Measurements from ENCODE around the gene GGA1.

GGA1 gene

DNA sequence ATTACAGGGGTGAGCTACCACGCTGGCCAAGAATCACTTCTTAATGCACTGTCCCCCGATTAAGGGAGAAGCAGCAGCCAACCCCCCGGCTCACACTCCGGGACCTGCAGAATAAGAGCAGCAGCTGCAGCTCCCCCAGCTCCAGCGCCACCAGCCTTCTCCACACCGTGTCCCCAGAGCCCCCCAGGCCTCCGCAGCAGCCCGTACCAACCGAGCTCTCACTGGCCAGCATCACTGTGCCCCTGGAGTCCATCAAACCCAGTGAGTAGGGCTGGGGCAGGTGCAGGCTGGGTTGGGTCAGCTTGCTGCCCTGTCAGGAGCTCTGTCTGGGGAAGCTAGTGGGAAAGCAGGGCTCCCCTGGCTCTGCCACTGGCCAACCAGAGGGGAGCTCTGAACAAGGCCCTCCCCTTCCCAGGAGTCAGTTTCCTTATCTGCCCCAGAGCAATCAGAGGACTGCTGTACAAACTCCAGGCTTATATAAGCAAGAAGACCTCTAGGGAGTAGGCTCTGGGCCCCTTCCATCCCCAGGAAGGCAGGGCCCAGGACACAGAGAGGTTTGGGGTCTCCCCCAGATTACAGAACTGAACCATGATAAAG lies 22.3 kb downstream of the GGA1 start:
- no peak for DNase-seq (ENCODE audit: low read depth, low spot score)

DNA sequence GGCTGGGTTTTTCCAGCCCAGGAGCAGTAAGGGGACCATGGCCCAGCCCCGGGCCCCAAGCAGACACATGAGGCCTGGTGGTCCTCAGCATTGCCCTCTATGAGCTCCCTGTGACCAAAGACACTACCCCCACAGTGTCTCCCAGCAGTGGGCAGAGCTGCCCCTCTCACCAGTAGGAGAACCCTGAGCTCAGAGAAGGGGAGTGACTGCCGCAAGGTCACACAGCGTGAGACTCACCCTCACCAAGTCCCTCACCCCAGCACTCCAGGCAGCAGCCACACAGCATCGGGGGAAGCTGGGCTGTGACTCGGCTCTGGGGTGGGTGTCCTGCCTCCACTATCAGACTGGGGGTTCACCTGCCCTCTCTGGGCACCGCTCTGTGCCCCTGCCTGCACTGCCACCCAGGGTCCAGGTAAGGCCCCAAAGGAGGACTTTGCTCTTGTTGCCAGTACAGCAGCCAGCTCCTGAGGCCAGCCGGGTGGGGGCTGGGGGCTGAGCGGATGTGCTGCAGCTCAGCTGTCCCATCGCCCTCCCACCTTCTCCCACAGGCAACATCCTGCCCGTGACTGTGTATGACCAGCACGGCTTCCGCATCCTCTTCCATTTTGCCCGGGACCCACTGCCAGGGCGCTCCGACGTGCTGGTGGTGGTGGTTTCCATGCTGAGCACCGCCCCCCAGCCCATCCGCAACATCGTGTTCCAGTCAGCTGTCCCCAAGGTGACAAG lies 23.0 kb downstream of the GGA1 start:
- DNase-seq (ENCODE audit: low read depth, low spot score) = no peak

DNA sequence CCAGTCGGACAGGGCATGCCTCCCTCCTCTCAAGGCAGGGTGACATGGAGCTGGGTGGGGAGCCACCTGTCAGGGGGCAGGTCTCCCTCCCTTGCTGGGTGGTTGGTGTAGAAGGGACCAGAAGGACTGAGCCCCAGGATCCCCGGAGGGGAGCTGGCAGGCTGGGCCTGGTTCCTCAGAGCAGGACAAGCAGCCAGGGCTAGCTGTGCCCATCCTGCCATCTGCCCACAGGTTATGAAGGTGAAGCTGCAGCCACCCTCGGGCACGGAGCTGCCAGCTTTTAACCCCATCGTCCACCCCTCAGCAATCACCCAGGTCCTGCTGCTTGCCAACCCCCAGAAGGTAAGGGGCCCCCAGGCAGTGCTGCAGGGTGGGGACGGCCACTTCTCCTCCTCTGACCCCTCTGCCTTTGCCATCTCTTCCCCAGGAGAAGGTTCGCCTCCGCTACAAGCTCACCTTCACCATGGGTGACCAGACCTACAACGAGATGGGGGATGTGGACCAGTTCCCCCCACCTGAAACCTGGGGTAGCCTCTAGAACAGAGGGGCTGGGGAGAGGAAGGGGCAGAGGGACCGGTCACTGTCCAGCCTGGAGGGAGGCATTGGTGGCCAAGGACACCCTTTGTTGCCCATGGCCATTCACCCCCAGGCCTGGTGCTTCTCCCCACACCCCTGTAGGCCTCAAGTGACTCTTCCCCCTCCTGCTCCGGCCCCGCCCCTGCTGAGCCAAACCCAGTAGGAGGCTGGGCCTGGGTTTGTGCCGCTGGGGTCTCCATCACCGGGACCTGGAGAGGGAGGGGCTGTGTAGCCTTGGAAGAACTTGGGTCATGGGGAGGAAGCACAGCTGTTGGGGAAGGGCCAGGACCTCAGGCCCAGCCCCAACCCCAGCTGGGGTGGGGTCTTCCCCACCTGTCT lies 23.8 kb downstream of the GGA1 start:
- no peak for DNase-seq (ENCODE audit: low read depth, low spot score)

DNA sequence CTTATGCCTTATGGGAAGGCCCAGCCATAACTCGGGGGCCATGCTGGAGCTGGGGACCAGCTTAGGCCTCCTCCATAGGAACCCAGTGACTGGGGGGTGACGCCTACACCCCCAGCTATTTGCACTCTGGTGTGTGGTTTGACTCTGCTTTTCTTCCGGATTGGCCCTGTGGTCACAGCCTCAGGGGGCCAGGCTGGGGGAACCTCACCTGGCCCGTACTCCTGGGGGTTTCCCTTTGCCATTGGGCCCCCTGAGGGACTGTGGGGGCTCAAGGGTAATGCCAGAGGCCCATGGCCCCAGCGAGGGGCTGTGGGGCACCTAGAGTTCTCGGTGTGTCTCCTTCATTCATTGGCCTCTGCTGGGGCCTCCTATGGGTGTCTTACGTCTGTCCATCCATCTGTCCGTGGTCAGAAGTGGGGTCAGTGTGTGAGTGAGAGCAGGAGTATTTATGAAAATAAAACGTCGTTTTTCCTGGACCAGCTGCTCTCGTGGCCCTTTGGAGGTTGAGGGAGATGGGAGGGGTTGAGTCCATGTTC lies 24.5 kb downstream of the GGA1 start:
- no peak for DNase-seq (ENCODE audit: low read depth, low spot score)

DNA sequence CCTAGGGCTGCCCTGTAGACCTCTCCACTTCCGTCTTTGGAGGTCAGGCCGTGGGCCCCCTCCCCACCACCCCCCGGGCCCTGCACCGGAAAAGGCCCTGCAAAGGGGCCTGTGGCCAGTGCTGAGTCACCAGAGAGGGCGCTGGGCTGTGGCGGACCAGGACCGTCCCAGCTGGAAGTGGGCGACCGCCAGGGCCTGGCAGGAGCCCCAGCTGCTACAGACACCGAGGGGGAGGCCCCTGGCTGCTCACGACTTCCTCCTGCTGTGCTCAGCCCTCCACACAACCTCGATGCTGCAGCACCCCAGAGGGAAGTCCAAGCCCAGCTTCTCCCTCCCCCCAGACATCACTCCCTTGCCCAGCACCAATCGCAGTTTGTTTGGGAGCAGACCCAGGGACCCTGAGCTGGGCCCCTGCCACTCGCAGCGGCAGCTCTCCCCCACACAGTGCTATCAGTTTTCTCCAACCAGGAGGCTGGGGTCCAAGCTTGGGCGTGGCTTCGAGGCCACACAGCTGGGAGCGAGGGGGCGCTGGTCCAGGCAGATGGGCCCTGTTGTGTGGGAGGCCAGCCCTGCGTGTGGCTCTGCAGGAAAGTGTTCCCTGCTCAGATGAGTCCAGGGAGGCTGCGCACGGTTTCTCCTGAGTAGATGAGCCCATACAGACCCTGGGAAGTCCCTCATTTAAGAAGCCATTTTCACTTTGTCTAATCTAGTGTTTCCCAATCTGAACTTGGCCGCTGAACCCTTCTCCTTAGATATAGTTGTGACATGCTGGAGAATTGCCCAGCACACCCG lies 25.2 kb downstream of the GGA1 start:
- DNase-seq (ENCODE audit: low read depth, low spot score) = peak; percentile 97

DNA sequence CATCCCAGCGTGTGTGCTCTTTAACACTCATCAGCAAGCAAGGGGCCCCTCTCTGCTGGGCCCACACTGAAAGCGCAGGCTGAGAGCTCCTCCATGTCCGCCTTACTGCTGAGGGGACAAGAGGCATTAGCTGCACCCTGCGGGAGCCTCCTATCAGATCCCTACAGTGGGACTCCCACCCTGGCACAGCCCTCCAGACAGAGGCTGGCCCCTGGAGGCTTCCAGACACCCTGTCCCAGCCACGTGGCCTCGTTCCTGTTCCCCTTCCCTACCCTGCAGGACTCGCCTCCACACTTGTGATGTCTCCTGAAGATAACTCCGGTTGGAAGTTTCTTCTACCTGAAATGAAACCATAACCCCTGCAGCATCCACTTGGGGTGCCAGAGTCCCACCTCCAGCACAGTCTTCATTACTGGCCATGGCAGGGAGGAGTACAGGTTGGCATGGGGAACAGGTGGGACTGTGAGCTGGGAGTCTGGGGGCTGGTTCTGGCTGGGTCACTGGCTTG lies 25.8 kb downstream of the GGA1 start:
- DNase-seq (ENCODE audit: low read depth, low spot score) = no peak

DNA sequence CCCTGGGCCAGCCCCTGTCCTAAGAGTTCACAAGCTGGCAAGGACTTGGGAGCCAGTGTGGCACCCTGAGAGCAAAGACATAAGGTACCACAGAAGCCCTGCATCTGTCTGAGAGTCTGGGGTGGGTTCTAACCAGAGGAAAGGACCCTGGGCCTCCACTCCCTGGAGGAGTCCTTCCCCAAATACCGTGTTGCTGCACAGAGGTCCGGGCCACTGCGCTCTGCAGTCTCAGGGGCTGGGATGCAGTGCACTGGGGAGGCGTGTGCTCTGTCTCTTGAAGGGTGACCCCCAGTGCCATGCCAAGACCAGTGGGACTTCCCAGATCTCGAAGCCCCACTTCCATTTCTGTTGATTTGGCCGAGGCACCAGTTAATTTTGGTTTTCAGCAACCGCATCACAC lies 26.5 kb downstream of the GGA1 start:
- no peak for DNase-seq (ENCODE audit: low read depth, low spot score)

DNA sequence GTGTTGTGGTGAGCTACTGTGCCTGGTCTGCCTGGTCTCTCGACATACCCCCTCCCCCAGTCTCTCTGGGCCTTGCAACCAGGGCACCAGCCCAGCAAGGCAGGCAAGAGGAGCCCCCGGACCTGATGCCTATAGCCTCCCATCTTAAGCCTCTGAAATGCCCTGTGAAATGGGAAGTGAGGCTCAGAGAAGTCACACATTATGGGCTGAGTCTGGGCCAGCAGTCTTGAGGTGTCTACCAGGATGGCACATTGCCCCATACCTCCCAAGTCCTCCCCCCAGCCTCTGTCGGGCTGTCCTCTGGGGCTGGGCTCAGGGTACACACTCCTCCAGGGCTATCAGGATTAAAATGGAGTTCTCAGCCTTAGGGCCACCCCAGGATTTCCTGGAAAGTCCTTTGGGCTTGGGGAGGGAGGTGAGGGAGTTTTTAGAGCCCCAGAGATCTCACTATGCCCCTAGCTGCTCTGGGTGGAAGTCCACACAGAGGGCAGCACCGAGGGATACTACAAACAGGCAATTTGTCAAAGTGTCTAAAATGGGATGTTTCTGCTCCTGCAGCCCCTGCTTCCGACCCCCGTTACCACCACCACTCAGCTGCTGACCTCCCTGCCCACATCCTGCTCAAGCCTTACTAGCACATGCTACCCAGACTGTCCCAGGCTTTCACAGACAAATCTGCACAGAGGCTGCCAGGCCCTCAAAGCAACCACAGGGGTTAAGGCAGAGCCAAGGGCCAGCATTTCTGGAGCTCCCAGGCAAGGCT lies 27.7 kb downstream of the GGA1 start:
- no peak for DNase-seq (ENCODE audit: low read depth, low spot score)

DNA sequence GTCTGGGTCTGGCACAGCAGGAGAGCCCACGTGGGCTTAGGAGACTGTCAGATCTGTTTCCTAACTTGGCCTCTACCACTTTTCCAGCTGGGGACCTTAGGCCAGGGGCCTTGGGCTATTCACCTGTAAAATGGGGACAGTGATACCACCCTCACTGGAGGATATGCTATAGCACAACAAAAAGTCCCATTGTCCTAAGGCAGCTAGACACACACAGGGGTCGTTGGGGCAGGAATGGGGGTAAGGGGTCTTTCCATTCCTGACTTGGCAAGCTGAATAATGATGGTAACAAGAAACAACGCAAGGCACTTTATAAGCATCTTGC lies 28.3 kb downstream of the GGA1 start:
- no peak for DNase-seq (ENCODE audit: low read depth, low spot score)

DNA sequence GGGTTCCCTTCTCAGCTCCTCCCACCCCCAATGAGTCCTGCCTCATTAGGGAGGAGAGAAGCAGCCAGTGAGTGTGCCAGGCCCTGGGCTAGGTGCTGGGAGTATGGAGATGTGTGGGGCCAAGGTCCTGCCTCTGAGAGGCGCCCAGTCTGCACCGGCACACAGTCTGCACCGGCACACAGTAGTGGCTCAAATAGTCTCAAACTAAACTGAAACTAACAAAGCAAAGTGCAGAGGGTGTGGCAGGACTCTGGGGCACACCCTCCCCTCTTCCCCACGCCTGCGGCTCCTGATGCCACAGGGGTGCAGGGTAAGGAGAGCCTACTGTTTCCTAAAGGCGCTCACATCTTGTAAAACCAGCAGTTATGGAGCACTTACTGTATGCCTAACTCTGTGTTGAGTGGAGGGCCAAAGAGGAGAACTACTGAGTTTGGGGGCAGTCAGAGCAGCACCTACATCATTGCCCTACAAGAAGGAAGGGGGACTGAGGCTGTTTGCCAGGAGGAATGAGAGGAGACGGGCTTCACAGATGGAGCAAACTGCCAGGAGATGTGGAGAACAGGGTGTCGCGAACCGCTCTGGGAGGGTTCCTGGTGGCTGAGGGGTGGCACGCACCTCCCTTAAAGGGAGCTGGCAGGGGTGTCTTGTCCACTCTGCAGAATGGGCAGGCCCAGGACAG lies 29.9 kb downstream of the GGA1 start:
- DNase-seq (ENCODE audit: low read depth, low spot score) = no peak

DNA sequence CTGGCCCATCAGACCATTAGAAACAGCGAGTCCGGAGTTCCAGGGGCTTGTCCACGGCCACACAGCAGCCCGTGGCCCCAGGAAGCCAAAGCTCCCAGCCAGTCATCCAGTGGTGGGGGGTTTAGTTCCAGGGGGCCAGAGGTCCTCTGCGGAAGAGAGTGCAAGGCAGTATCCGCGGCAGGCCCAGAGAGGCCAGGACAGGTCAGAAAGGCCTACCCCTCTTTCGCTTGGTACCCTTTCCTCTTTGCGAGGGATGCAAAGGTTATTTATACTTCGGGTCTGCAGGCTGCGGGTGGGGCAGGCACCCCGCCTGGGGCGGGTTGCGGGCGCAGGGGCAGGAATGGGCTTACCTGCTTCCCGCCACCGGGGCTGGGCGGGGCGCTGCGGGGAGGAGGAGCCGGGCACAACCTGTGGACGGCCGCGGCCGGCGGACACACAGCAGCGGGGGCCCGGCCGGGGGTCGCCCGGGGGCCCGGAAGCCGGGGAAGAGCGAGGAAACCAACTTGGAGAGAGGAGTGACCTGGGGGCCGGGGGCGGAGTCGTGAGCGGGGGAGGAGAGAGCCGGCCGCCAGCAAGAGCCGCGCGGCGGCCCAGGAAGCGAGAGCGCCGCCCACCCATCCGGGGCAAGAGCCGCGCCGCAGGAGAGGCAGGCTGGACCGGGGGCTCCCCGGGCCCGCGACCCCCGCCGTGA lies 30.6 kb downstream of the GGA1 start, which contains the start of gene SH3BP1:
SH3BP1 (plus strand) TSS at position 600 of the 691 bp plus-strand sequence. CDS start 119 bp downstream, outside the sequence.
- DNase-seq (ENCODE audit: low read depth, low spot score) = no peak

DNA sequence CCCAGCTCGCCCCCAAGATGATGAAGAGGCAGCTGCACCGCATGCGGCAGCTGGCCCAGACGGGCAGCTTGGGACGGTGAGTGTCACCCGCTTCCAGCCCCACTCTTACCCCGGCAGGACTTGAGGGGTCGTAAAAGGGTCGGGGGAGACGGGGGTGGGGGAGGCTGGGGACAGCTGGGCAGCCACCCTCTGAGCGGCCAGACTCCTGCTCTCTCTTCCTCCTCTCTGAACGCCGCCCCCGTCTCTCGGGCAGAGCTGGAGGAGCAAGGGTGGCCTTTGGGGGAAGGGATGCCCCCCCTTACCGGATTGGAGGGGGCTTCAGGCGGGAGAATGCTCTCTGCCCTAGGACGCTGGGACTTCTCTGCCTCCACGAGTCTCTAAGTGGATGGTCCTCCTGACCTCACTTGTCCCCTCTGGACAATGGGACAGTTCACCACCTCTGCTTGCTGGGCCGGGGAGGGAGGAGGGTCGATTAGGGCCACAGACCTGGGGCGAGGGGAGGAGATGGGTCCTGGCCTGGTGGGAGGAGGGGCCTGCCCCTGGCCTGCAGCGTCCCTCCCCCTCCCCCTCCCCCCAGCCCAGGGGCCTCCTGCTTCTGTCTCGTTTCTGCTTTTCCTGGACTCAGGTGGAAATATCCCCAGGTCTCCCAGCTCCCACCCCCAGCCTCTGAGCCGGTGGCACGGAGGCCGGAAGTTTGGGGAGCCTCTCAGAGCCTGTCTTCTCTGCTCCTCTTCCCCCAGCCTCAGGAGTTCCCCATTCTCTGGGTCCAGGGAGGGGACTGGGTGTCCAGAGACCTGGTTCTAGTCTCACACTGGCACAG lies 31.3 kb downstream of the GGA1 start:
- no peak for DNase-seq (ENCODE audit: low read depth, low spot score)

DNA sequence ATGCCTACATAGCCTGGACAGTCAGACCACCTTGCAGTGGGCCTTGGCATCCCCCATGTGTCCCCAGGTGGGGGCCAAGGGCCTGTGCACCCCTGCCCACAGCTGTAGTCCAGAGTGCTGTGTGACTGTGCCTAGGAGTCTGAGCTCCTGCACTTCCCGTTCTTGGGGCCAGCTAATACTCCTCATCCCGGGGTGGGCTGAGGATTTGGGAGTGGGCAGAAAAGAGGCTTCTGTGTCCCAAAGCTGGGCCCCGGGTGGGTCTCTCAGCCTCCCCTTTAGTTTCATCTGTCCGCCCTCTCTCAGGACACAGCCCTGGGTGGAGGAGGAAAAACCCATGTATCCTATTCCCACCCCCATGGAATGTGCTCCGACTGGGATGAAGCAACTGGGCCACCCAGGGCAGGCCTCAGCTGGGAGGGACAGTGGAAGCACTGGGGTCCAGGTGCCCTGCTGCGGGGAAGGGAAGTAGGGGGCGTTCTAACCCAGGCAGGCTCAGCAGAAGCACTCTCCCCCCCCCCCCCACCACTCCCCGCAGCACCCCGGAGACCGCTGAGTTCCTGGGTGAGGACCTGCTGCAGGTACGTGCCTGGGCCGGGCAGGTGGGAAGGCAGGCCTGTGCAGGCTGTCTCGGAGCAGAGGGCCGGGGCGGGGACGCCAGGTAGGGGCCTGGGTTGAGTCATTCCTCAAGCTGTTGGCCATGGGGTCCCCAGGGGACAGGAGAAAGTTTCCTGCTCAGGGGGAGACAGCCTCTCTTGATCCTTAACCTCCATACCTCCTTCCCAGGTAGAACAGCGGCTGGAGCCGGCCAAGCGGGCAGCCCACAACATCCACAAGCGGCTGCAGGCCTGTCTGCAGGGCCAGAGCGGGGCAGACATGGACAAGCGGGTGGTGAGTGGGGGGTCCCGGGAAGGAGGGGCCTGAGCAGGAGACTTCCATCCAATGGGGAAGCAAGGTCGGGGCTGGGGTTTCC lies 32.2 kb downstream of the GGA1 start:
- DNase-seq (ENCODE audit: low read depth, low spot score) = no peak

DNA sequence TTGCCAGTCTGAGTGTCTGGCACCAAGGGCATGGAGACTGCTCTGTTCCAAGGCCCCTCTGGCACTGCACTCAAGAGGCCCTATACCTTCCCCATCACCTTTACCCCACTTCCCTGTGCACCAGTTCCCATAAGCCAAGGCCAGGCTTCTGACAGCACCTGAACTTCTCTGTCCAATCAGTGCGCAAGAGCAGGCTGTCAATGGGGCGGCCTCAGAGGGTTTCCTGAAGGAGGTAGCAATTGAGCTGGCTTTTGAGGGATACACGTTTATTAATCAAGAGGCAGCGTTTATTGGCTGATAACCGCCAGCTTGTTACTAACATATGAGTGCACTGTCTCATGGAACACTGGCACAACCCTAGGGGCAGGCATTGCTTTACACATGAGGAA lies 32.9 kb downstream of the GGA1 start:
- DNase-seq (ENCODE audit: low read depth, low spot score) = no peak

DNA sequence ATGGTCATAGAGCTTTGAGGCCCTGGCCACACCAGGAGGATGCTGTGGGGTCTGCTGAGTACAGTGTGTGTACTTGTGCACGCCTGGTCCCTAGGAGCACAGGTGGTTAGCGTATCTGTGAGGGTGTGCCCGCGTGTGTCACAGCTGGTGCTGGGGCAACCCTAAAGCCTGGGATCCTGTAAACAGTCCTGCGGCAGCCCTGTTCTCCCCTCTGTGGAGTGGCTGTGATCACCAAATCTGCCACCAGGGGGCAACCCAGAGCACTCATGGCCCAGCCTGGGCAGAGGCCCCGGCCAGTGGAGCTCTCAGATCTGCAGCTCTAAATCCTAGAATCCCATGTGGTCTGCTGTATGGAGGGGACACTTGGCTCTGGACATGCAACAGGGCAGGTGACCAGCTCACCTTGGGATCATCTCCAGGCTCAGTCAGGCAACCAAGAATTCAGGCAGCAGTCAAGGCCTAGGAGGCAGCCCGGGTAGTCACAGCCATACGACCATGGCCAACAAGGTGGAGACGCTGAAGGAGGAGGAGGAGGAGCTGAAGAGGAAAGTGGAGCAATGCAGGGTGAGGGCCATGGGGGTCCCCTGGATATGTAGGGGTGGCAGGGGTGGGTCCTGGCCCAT lies 34.7 kb downstream of the GGA1 start:
- DNase-seq (ENCODE audit: low read depth, low spot score) = no peak

DNA sequence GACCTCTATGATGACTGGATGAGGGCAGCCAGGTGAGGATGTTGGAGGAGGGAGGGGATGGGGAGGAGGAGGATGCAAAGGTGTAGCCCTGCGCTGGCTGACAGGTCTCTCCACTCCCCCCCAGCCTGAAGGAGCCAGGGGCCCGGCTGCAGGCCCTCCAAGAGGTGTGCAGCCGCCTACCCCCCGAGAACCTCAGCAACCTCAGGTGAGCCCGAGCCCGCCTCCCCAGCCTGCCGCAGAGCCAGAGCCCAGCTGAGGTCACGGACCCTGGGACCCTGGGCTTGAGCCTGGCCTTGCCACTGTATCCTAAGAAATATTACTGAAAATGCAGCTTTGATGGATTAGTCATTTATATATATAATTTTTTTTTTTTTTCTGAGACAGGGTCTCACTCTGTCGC lies 38.7 kb downstream of the GGA1 start:
- DNase-seq (ENCODE audit: low read depth, low spot score) = no peak

DNA sequence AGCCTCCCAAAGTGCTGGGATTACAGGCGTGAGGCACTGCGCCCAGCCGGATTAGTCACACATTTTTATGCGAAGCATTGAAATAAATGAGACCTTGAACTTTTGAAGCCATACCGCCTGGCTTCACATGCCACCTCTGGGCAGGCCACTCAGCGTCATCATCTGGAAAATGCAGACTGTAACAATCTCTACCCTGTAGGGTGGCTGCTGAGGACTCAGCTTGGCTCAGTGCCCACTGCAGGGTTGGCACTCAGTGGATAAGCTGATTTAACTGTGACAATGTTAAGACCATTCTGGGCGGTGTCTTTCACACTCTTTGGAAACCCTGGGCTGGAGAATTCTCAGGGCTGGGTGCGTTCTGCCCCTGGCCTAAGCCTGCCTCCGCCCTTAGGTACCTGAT lies 39.3 kb downstream of the GGA1 start:
- DNase-seq (ENCODE audit: low read depth, low spot score) = no peak
